H1 (cell line): Measurements from ENCODE around the gene GRAPL. TPM values are rescaled to one million over a fixed set of nuclear protein-coding genes. Genes with fewer than 3 reads are reported as not detected.
"Not testable (repeated sequence)": the region's sequence is repeated elsewhere in the genome, so short reads cannot be mapped to it uniquely, and the experiment has no call there.

Experiments used
- CTCF ChIA-PET: fragments of 300-600 bp; sonication (Branson Sonifier 250); formaldehyde crosslinking; loops from one replicate; lab custom pipeline; 2021; ENCODE audit not compliant: partially characterized antibody; lab: Charles Lee
- POLR2A ChIA-PET: fragments of 300-600 bp; sonication (Branson Sonifier 250); formaldehyde crosslinking; loops from one replicate; lab custom pipeline; 2021; ENCODE audit warnings: inconsistent platforms; ENCODE audit not compliant: partially characterized antibody; lab: Charles Lee
- DNase-seq, 2 experiments: peaks; one replicate each; pipeline versions ENCODE4 v3.0.0 to v3.0.0-alpha.2; 2010 to 2022; ENCODE audit warnings: low spot score in 2 of 2, low read depth in 1 of 2, mixed read lengths in 1 of 2
- FAIRE-seq: peaks from 2 replicates; lab custom pipeline; 2011; peaks lifted over from hg19 to GRCh38; lab: Jason Lieb, UNC
- H2AFZ ChIP-seq: 2 replicates; pipeline ENCODE4 v1.8.1; 2012; ENCODE audit warnings: low read length, inconsistent platforms
- H2AK5ac ChIP-seq: 2 replicates; pipeline ENCODE4 v1.6.1; 2013; ENCODE audit warnings: low read depth, low read length
- H2BK120ac ChIP-seq: replicated peaks from 2 replicates; pipeline ENCODE3; 2013; ENCODE audit warnings: low read depth, low read length, inconsistent platforms
- H2BK12ac ChIP-seq: 2 replicates; pipeline ENCODE4 v1.6.1; 2013; ENCODE audit warnings: low read depth, low read length
- H2BK15ac ChIP-seq: 2 replicates; pipeline ENCODE4 v1.6.1; 2013; ENCODE audit warnings: low read length
- H2BK20ac ChIP-seq: 2 replicates; pipeline ENCODE4 v1.6.1; 2013; ENCODE audit warnings: low read length
- H2BK5ac ChIP-seq: 2 replicates; pipeline ENCODE4 v1.6.1; 2013; ENCODE audit warnings: low read depth, low read length
- H3K14ac ChIP-seq: 2 replicates; pipeline ENCODE4 v1.6.1; 2013; ENCODE audit warnings: inconsistent platforms; ENCODE audit not compliant: insufficient read length
- H3K18ac ChIP-seq: 2 replicates; pipeline ENCODE4 v1.6.1; 2013; ENCODE audit warnings: low read length; ENCODE audit errors: extremely low read depth
- H3K23ac ChIP-seq: 2 replicates; pipeline ENCODE4 v1.6.1; 2013; ENCODE audit warnings: inconsistent platforms; ENCODE audit not compliant: insufficient read length
- H3K23me2 ChIP-seq: 2 replicates; pipeline ENCODE4 v1.6.1; 2013; ENCODE audit warnings: low read depth, low read length
- H3K27ac ChIP-seq: 2 replicates; pipeline ENCODE4 v1.6.1; 2011; ENCODE audit warnings: low read depth, low read length, inconsistent platforms
- H3K27me3 ChIP-seq, 4 experiments: replicated peaks in 1 of 4; 1 replicate in 1 of 4; 2 replicates in 3 of 4; pipeline versions ENCODE4 v1.6.1 to v1.8.1; 2011 to 2013; ENCODE audit warnings: low read length in 3 of 4, mild to moderate bottlenecking in 3 of 4, inconsistent platforms in 2 of 4, mixed read lengths in 2 of 4, moderate library complexity in 1 of 4; ENCODE audit not compliant: control insufficient read depth in 3 of 4, insufficient read depth in 3 of 4; ENCODE audit errors: extremely low read depth in 1 of 4
- H3K36me3 ChIP-seq, 4 experiments: 2 replicates each; pipeline versions ENCODE4 v1.6.1 to v1.8.1; 2011 to 2013; ENCODE audit warnings: mild to moderate bottlenecking in 4 of 4, low read length in 3 of 4, moderate library complexity in 2 of 4, control low read depth in 1 of 4, inconsistent platforms in 1 of 4; ENCODE audit not compliant: insufficient read depth in 4 of 4, control insufficient read depth in 2 of 4
- H3K4ac ChIP-seq: replicated peaks from 2 replicates; pipeline ENCODE3; 2013; ENCODE audit warnings: low read length, low read depth, mixed read lengths, inconsistent platforms; ENCODE audit not compliant: insufficient read length
- H3K4me1 ChIP-seq, 4 experiments: replicated peaks in 1 of 4; 1 replicate in 1 of 4; 2 replicates in 3 of 4; pipeline versions ENCODE4 v1.6.1 to v1.8.1; 2011 to 2013; ENCODE audit warnings: low read length in 3 of 4, inconsistent platforms in 2 of 4, mixed read lengths in 1 of 4; ENCODE audit not compliant: insufficient read depth in 4 of 4, control insufficient read depth in 3 of 4
- H3K4me2 ChIP-seq, 2 experiments: 2 replicates each; pipeline versions ENCODE4 v1.6.1 to v1.8.1; 2011 to 2013; ENCODE audit warnings: low read depth in 2 of 2, low read length in 2 of 2, control low read depth in 1 of 2, inconsistent platforms in 1 of 2, mild to moderate bottlenecking in 1 of 2; ENCODE audit not compliant: insufficient read depth in 1 of 2
- H3K4me3 ChIP-seq, 4 experiments: fragments of 200-600, 300-600 bp in 1 of 4; sonication (generic), shearing (Covaris generic), sonication (Bioruptor Twin) in 1 of 4; 2 replicates each; pipeline versions ENCODE4 v1.5.1 to v1.8.1; 2011 to 2016; ENCODE audit warnings: low read length in 4 of 4, low read depth in 3 of 4, control low read depth in 2 of 4, inconsistent platforms in 2 of 4, mild to moderate bottlenecking in 2 of 4, mixed read lengths in 1 of 4, moderate library complexity in 1 of 4; ENCODE audit not compliant: insufficient read depth in 2 of 4; ENCODE audit errors: extremely low read depth in 1 of 4
- H3K56ac ChIP-seq: replicated peaks from 2 replicates; pipeline ENCODE3; 2013; ENCODE audit warnings: low read depth, mild to moderate bottlenecking, mixed read lengths, low read length, inconsistent platforms; ENCODE audit not compliant: insufficient read length
- H3K79me1 ChIP-seq: 2 replicates; pipeline ENCODE4 v1.6.1; 2013; ENCODE audit warnings: low read depth, low read length, control low read depth
- H3K79me2 ChIP-seq, 2 experiments: 2 replicates each; pipeline versions ENCODE4 v1.6.1 to v1.8.1; 2012 to 2013; ENCODE audit warnings: low read length in 2 of 2, mild to moderate bottlenecking in 2 of 2, inconsistent platforms in 1 of 2; ENCODE audit not compliant: insufficient read depth in 2 of 2, control insufficient read depth in 1 of 2
- H3K9ac ChIP-seq, 4 experiments: replicated peaks in 1 of 4; 1 replicate in 1 of 4; 2 replicates in 3 of 4; pipeline versions ENCODE4 v1.6.1 to v1.8.1; 2011 to 2013; ENCODE audit warnings: low read depth in 3 of 4, low read length in 3 of 4, control low read depth in 2 of 4, mild to moderate bottlenecking in 2 of 4, moderate library complexity in 2 of 4, inconsistent platforms in 1 of 4; ENCODE audit errors: extremely low read depth in 1 of 4
- H3K9me3 ChIP-seq, 2 experiments: 2 replicates each; pipeline versions ENCODE4 v1.6.1 to v1.8.1; 2012 to 2013; ENCODE audit warnings: mild to moderate bottlenecking in 2 of 2, moderate library complexity in 2 of 2, control low read depth in 1 of 2, inconsistent platforms in 1 of 2, low read depth in 1 of 2, low read length in 1 of 2, mixed read lengths in 1 of 2; ENCODE audit not compliant: insufficient read depth in 2 of 2
- H4K20me1 ChIP-seq, 2 experiments: replicated peaks in 1 of 2; 2 replicates each; pipeline versions ENCODE3 to v1.8.1; 2011 to 2013; ENCODE audit warnings: inconsistent platforms in 2 of 2, low read length in 2 of 2, mild to moderate bottlenecking in 1 of 2; ENCODE audit not compliant: insufficient read depth in 2 of 2, control insufficient read depth in 1 of 2
- H4K5ac ChIP-seq: 2 replicates; pipeline ENCODE4 v1.6.1; 2013; ENCODE audit warnings: low read length, low read depth, mixed read lengths, inconsistent platforms; ENCODE audit not compliant: insufficient read length
- H4K8ac ChIP-seq: 2 replicates; pipeline ENCODE4 v1.8.0; 2013; ENCODE audit warnings: mild to moderate bottlenecking, moderate library complexity, low read length, inconsistent platforms; ENCODE audit not compliant: insufficient read depth; ENCODE audit errors: extremely low read depth
- H4K91ac ChIP-seq: replicated peaks from 2 replicates; pipeline ENCODE3; 2013; ENCODE audit warnings: low read length, mixed read lengths, inconsistent platforms; ENCODE audit not compliant: insufficient read length
- WGBS, 2 experiments: shearing (Covaris generic) in 1 of 2; methylation state at CpG; one replicate each; pipeline versions ENCODE4 v1.1.6 to v1.1.7; 2013 to 2015; ENCODE audit warnings: low lambda C conversion rate in 2 of 2, mixed read lengths in 2 of 2, inconsistent platforms in 1 of 2, low coverage in 1 of 2, missing lambda C conversion rate in 1 of 2; ENCODE audit not compliant: insufficient replicate concordance in 2 of 2, insufficient coverage in 1 of 2, insufficient read length in 1 of 2; ENCODE audit errors: extremely low coverage in 1 of 2, missing lambda C conversion rate in 1 of 2; 5-methylcytosine and 5-hydroxymethylcytosine counted together
- polyA plus RNA-seq, 7 experiments: library from polyadenylated mRNA; depleted of rRNA in 3 of 7; stranded (reverse) in 5 of 7; unstranded in 2 of 7; fragments of >200 nt in 5 of 7; fragments of 200-250 nt in 2 of 7; gene quantifications; 1 replicate in 5 of 7; 2 replicates in 1 of 7; 4 replicates in 1 of 7; pipeline versions ENCODE4 v1.2.1 to v1.2.3, GENCODE V29; 2011 to 2013; ENCODE audit warnings: missing spikeins in 2 of 7, mixed read lengths in 2 of 7
- total RNA-seq: library from RNA; stranded (reverse); fragmentation: NEBNext Ultra II Directional; extraction: Animal tissue kit (Norgen Biotek cat#: 25700); gene quantifications from 2 replicates; pipeline ENCODE4 v1.2.1, GENCODE V29; 2021

The GRAPL gene
- total and polyA plus RNA-seq, 2 of the 8 experiments (the other 6 are each of a cell fraction or from before 2014, with no cell fraction given) = 0.15 TPM; not detected in 1

- H3K4me2 ChIP-seq, H2BK5ac ChIP-seq, H3K9ac ChIP-seq, H3K18ac ChIP-seq, H4K8ac ChIP-seq, H3K4ac ChIP-seq, H2BK15ac ChIP-seq, H2AFZ ChIP-seq, H3K27me3 ChIP-seq, H3K56ac ChIP-seq, DNase-seq, H4K20me1 ChIP-seq, POLR2A ChIA-PET, H3K9me3 ChIP-seq, H3K4me1 ChIP-seq, H3K23ac ChIP-seq, H2BK20ac ChIP-seq, H3K27ac ChIP-seq, H2BK120ac ChIP-seq, H3K79me2 ChIP-seq, H4K91ac ChIP-seq, H3K4me3 ChIP-seq, H3K36me3 ChIP-seq, FAIRE-seq, H2BK12ac ChIP-seq, H4K5ac ChIP-seq, H2AK5ac ChIP-seq, H3K14ac ChIP-seq, CTCF ChIA-PET, H3K23me2 ChIP-seq, H3K79me1 ChIP-seq: not testable (repeated sequence)
- 87% methylated on average over 5 of the region's 15 CpGs; no CpG with 5 or more reads in 1 of the 2 experiments for WGBS, 2 experiments
Observed at GRCh38 chr17:19093684-19094438, 33.5 kb upstream of the GRAPL start.

GRCh38 chr17:19108517-19108916 lies 18.9 kb upstream of the GRAPL start:
- H2AK5ac ChIP-seq, H4K20me1 ChIP-seq, H3K23ac ChIP-seq, H2BK120ac ChIP-seq, H2AFZ ChIP-seq, H3K4me2 ChIP-seq, H3K4me3 ChIP-seq, H3K4me1 ChIP-seq, H3K27me3 ChIP-seq, H3K9ac ChIP-seq, H3K4ac ChIP-seq, H2BK5ac ChIP-seq, H3K79me2 ChIP-seq, H3K18ac ChIP-seq, H3K9me3 ChIP-seq, FAIRE-seq, H4K8ac ChIP-seq, H2BK15ac ChIP-seq, DNase-seq, H3K36me3 ChIP-seq, H3K79me1 ChIP-seq, H2BK12ac ChIP-seq, H2BK20ac ChIP-seq, H4K91ac ChIP-seq, H3K56ac ChIP-seq, H3K14ac ChIP-seq, H3K27ac ChIP-seq, CTCF ChIA-PET, POLR2A ChIA-PET, H3K23me2 ChIP-seq, H4K5ac ChIP-seq: not testable (repeated sequence)
- 85% methylated on average over 3 of the region's 6 CpGs; no CpG with 5 or more reads in 1 of the 2 experiments for WGBS, 2 experiments
